HG02970 (cell line): ENCODE measurements around the gene SH3BP1.

Source experiments
- ATAC-seq: cut with Tn5 transposase; IDR thresholded peaks from one replicate; pipeline ENCODE4 v1.9.1; 2021; ENCODE audit warnings: mild to moderate bottlenecking, moderate library complexity, moderate number of reproducible peaks; ENCODE audit not compliant: unreplicated experiment, low FRiP score

SH3BP1 gene

DNA sequence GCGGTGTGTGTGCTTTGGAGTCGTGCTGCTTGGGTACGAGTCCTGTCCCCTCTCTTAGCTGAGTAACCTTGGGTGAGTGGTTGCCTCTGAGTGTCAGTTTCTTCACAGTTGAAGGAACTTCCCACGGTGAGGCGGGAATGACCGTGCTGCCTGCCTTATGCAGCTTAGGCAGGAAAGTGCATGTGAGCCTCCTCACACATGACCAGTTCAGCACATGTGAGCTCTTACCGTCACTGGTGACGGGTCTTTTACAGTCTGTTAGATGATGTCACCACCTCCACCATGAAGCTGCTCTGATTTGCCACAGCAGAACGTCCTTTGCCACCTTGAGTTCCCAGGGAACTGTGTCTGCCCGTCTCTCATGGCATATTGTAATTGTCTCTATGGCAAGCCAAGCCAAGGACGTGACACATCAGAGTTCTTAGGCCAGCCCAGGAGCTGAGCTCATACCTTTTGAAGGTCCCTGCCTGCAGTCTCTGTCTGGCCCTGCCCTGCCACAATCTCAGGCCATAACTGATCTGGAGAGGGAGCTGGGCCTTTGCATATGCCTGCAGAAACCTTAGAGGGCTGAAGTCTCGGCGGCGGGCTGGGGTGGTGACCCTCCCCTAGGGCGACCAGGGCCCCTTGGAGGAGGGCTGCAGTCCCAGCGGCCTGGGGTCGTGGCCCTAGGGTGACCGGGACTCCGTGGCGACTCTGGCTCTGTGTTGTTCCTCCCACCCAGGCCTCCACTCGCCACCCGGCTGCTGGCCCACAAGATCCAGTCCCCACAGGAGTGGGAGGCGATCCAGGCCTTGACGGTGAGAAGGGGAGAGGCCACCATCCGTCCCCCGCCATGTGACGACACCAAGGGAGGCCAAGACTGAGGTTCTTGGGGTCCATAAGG lies 23.0 kb upstream of the SH3BP1 start:
- ATAC-seq, result no peak

DNA sequence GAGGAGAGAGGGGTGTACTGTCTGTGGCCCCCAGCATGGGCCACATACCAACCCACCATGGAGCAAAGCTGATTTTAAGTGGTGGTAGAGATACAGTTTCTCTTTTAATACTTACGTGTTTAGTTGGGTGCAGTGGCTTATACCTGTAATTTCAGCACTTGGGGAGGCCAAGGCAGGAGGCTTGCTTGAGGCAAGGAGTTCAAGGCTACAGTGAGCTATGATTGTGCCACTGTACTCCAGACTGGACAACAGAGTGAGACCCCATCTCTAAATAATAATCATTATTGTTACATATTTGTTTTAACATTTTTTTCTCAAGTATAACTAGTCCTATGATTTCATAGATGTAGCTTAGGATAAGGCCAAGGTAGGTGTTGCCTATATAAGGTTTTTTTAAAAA lies 22.0 kb upstream of the SH3BP1 start:
- no peak for ATAC-seq

DNA sequence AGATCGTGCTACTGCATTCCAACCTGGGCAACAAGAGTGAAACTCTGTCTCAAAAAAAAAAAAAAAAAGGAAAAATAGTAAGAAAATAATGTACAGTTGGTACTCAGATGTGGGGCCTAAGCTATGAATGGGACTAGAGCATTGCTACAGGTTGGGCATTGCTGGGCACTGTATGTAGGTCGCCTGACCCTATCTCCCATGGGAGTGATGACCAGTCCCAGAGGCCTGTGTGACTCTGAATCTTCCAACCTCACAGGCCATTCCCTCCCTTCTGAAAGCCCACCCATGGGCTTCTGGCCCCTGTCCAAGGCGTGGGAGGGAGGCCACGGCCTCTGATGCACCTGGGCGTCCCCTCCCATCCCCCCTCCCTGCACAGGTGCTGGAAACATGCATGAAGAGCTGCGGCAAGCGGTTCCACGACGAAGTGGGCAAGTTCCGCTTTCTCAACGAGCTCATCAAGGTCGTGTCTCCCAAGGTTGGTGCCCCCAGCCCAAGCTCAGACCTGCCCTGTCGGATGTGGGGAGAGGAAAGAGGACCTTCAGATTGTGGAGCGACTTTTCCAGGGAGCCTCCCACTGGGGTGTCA lies 21.3 kb upstream of the SH3BP1 start:
- ATAC-seq, result no peak

DNA sequence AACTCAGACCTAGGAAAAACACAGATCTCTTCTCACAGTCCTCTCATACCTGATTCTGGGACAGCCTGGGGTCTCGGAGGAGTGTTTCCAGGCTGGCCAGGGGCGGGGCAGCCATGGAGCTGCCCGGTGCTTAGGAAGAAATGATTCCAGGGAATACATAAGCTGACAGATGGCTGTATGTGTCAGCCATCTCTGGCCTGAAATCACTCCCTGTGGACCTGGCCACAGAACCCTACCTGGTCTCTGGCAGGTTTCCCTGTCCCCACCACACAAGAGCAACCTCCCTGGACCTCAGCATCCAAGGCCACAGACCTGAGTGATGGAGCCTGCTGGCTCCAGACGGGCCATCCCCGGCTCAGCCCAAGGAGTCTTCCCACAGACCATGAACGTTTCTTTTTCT lies 20.8 kb upstream of the SH3BP1 start:
- ATAC-seq, result no peak

DNA sequence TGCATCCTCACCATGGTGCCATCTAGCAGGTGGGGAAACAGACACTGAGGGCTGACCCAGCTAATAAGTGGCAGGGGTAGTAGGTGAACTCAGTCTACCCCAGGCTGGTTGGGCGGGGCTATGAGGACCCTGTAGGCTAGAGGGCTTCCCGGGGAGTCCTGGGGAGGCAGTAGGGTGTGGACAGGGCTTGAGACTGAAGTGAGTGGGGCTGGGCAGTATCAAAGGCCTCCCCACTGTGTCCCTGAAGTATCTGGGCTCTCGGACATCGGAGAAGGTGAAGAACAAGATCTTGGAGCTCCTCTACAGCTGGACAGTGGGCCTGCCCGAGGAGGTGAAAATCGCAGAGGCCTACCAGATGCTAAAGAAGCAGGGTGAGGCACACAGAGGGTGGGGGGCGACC lies 19.5 kb upstream of the SH3BP1 start:
- ATAC-seq, result no peak

DNA sequence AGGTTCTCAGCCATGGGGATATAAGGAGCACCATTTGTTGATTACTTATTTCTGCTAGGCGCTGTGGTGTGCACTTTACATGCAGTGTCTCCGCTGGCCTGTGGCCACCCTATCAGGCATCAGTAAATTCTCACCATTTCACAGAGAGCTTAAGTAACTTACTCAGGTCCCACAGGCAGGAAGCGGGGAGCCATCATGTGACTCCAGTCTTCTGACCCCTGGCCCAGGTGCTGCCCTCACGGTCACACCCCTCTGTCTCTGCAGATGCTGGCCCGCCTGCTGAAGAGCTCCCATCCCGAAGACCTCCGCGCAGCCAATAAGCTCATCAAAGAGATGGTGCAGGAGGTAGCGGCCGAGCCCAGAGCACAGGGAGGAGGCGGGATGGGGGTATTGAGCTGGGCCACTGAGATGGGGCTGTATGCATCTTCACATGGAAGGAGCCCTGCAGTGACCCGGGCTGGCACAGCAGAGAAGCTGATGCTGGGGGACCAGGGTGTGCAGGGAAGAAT lies 18.1 kb upstream of the SH3BP1 start:
- no peak for ATAC-seq

DNA sequence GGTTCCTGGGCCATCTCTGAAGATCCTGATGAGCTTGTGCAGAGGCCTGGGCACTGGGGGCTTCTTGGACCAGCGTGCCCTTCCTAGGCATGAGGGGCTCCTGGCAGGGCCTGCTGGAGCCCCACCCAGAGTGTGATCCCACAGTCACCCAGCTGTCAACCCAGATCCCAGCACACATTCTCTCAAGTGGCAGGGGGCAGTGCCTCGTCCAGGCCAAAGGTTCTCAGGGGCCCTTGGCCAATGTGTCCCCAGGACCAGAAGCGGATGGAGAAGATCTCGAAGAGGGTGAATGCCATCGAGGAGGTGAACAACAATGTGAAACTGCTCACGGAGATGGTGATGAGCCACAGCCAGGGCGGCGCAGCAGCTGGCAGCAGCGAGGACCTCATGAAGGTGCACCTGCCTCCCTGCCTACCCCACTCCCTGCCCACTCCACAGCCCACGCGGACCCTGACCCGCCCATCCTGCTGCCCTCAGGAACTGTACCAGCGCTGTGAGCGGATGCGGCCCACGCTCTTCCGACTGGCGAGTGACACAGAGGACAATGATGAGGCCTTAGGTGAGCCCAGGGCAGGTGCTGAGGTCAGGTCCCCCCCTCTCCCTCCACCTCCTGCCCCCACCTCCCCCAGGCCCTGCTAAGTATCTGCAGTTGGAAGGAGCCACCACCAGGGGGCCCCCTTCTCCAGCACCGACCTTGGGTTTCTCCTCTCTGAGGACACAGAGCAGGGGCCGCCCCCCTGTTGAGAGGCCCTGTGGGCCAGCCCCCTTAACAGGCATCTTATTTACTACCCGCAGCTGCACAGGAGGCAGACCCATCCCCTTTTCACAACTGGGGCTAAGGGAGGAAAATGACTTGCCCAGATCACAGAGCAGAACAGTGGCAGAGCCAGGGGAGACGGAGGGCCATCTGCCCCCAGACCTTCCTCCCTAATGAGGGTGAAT lies 16.1 kb upstream of the SH3BP1 start:
- ATAC-seq, result no peak

DNA sequence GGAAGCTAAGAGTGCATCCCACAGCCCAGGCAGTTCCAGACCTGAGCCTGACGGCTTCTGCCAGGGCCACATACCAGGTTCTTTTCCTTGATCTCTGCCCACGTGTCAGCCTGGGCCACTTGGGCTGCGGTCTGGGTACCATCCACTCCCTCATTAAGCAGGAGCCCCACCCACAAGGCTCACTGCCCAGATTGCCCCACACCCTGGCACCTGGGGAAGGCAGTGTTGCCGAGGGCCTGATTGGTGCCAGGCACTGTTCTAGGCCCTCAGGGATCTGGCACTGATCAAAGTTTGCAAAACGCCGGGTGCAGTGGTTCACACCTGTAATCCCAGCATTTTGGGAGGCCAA lies 15.5 kb upstream of the SH3BP1 start:
- no peak for ATAC-seq

DNA sequence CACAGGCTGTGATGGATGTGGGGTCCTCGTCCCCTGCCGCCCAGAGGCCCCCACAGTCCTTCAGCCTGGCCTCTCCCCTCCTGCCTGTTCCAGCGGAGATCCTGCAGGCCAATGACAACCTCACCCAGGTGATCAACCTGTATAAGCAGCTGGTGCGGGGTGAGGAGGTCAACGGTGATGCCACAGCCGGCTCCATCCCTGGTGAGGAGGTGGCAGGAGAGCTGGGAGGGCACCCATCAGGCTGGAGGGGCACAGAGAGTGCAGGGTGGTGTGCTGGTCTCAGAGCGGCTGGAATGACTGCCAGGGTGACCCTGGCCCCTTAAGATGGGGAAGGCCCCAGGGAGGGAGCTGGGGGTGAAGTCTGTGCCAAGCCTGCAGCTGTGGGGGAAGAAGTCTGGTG lies 14.6 kb upstream of the SH3BP1 start:
- no peak for ATAC-seq

DNA sequence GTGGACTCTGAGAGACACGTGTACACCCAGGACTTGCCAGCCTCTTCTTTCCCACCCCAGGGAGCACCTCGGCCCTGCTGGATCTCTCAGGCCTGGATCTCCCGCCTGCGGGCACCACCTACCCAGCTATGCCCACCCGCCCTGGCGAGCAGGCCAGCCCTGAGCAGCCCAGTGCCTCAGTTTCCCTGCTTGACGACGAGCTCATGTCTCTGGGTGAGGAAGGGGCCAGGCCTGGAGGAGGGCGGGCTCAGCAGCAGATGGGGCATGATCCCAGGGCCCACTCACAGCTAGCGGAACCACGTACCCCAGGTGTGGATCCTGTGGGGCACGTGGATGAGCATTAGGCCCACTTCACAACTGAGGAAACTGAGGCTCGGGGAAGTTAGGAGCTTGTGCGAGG lies 13.7 kb upstream of the SH3BP1 start:
- ATAC-seq, result no peak

DNA sequence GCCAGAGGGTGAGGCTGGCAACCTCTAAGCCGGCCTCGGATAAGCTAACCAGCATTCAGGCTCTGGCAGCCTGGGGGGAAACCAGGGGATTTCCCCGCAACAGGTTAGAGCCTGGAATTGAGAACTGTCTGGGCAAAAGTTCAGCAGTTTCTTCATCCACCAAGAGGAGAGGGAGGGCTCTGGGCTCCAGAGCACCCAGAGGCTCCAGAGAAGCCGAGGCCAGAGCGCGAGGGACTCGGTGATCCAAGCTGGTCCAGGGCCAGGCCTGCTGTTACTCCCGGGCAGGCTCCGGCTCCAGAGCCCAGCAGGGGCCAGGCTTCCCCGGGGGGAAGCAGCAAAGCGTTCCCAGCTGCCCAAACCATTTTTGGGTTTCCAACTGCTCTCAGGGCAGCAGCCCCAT lies 13.3 kb upstream of the SH3BP1 start:
- no peak for ATAC-seq

DNA sequence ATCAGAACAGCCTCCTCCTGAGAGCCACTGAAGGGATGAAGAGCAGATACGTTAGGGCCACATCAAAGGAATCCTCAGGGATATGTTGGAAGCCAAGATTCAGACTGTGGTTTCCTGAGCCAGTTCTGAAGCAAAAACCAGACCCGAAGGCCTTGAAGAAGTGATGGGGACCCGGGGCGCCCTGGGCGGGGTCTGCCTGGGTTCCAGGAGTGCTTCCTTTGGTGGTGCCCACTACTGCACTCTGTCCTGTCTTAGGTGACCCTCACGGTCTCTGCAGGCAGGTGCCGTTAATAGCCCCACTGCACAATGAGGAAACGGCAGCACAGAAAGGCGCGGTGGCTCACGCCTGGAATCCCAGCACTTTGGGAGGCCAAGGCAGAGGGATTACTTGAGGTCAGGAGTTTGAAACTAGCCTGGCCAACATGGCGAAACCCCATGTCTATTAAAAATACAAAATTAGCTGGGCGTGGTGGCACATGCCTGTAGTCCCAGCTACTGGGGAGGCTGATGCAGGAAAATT lies 12.9 kb upstream of the SH3BP1 start:
- ATAC-seq, result no peak

DNA sequence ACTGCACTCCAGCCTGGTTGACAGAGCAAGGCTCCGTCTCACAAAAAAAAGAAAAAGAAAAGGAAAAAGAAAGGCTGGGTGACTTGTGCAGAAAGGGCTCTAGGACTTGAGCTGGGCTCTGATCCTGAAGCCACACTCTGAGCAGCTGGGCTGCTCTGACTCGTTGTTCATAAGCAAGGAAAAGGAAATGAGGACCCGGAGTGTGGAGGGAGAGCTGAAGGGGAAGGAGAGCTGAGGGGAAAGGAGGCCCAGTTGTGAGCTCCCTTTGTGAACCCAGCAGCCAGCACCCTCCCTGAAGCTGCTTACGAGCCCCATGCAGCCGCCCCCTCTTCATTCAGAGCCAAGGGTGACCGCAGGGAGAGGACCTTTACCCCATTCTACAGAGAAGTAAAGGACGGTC lies 12.3 kb upstream of the SH3BP1 start:
- no peak for ATAC-seq

DNA sequence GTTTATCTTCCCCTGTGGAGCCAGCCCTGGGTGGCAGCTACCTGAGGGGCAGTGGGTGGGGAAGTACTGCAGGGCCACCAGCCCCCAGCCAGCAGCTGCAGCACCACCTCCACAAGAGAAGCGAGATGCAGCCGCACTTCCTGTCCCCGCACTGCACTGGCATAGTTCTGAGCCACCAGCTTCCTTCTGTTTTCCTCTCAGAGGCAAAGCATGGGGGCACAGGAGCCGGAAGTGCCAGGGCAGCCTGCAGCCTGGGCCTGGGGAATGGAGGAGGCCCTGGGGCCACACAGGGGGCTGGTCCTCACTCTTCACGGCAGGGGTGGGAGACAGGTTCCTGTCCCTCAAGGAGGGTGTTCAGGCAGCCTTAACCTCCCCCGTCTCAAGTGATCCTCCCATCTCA lies 11.9 kb upstream of the SH3BP1 start:
- ATAC-seq, result no peak

DNA sequence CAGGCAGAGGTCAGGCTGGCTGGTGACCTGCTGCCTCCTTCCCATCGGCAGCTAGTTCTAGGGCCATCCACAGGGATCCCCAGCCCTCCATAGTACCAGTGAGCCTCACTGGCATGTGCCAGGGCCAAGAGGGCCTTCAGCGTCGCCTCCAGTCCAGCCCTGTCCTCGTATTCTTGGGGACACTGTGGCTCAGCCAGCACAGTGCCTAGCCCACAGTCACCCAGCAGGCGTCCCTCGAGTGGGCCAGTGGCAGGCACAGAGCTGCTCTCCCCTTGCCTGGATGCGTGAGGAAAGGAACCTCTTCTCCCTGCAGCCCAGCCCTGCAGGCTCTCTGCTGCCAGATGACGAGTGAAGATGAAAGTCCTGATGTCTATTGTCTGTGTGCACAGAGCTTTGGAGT lies 10.6 kb upstream of the SH3BP1 start:
- ATAC-seq, result no peak

DNA sequence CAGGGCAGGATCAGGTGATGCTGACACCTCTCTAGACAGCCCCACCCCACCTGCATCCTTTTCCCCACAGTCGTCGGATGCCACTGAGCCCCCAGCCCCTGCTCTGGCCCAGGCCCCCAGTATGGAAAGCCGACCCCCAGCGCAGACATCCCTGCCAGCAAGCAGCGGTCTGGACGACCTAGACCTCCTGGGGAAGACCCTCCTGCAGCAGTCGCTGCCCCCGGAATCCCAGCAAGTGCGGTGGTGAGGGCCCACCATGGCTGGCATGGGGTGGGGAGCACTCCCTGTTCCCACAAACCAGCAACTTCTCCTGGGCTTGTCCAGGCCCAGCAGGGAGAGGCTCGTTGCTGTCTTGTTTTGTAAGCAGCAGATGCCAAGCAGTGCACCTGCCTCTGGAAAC lies 9.5 kb upstream of the SH3BP1 start:
- ATAC-seq, result no peak

DNA sequence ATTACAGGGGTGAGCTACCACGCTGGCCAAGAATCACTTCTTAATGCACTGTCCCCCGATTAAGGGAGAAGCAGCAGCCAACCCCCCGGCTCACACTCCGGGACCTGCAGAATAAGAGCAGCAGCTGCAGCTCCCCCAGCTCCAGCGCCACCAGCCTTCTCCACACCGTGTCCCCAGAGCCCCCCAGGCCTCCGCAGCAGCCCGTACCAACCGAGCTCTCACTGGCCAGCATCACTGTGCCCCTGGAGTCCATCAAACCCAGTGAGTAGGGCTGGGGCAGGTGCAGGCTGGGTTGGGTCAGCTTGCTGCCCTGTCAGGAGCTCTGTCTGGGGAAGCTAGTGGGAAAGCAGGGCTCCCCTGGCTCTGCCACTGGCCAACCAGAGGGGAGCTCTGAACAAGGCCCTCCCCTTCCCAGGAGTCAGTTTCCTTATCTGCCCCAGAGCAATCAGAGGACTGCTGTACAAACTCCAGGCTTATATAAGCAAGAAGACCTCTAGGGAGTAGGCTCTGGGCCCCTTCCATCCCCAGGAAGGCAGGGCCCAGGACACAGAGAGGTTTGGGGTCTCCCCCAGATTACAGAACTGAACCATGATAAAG lies 8.5 kb upstream of the SH3BP1 start:
- no peak for ATAC-seq

DNA sequence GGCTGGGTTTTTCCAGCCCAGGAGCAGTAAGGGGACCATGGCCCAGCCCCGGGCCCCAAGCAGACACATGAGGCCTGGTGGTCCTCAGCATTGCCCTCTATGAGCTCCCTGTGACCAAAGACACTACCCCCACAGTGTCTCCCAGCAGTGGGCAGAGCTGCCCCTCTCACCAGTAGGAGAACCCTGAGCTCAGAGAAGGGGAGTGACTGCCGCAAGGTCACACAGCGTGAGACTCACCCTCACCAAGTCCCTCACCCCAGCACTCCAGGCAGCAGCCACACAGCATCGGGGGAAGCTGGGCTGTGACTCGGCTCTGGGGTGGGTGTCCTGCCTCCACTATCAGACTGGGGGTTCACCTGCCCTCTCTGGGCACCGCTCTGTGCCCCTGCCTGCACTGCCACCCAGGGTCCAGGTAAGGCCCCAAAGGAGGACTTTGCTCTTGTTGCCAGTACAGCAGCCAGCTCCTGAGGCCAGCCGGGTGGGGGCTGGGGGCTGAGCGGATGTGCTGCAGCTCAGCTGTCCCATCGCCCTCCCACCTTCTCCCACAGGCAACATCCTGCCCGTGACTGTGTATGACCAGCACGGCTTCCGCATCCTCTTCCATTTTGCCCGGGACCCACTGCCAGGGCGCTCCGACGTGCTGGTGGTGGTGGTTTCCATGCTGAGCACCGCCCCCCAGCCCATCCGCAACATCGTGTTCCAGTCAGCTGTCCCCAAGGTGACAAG lies 7.9 kb upstream of the SH3BP1 start:
- ATAC-seq, result no peak

DNA sequence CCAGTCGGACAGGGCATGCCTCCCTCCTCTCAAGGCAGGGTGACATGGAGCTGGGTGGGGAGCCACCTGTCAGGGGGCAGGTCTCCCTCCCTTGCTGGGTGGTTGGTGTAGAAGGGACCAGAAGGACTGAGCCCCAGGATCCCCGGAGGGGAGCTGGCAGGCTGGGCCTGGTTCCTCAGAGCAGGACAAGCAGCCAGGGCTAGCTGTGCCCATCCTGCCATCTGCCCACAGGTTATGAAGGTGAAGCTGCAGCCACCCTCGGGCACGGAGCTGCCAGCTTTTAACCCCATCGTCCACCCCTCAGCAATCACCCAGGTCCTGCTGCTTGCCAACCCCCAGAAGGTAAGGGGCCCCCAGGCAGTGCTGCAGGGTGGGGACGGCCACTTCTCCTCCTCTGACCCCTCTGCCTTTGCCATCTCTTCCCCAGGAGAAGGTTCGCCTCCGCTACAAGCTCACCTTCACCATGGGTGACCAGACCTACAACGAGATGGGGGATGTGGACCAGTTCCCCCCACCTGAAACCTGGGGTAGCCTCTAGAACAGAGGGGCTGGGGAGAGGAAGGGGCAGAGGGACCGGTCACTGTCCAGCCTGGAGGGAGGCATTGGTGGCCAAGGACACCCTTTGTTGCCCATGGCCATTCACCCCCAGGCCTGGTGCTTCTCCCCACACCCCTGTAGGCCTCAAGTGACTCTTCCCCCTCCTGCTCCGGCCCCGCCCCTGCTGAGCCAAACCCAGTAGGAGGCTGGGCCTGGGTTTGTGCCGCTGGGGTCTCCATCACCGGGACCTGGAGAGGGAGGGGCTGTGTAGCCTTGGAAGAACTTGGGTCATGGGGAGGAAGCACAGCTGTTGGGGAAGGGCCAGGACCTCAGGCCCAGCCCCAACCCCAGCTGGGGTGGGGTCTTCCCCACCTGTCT lies 7.0 kb upstream of the SH3BP1 start:
- ATAC-seq, result no peak
